ENCODE data around the gene PKD1.

GRCh38 chr16:2180962-2181923 is 45.5 kb upstream of the PKD1 start:
- TF ChIP-seq POLR2A (IDR thresholded peaks at IDR 0.05; ENCODE audit: low read depth, low read length): no peak
- no peak for TF ChIP-seq POLR2AphosphoS5 (IDR thresholded peaks at IDR 0.05; ENCODE audit: low read depth, low read length)
- no peak for TF ChIP-seq TAF1 (IDR thresholded peaks at IDR 0.05; ENCODE audit: borderline replicate concordance, low read depth, low read length)

Measured in GM12892 (cell line).